HUDEP-2 (cell line): ENCODE results near the gene TLR1.
"Not testable (repeated sequence)": the region's sequence is repeated elsewhere in the genome, so short reads cannot be mapped to it uniquely, and the experiment has no call there.

Source experiments
- DNase-seq, 76 experiments: peaks; one replicate each; lab custom pipeline; 2025; ENCODE audit not compliant: unreplicated experiment in 76 of 76; lab: John Stamatoyannopoulos, UW

TLR1 gene

GRCh38 chr4:38804654-38805295, at the start of gene TLR1:
TSS of gene TLR1 (minus strand) at chr4:38804791. CDS start at chr4:38798831, 5,960 bp downstream.
- peak in 12 of 76 experiments; percentile 1 to 20 (median 6) for DNase-seq

GRCh38 chr4:38846015-38846414, 41.4 kb upstream of the TLR1 start:
- no peak for DNase-seq

- DNase-seq = no peak
Measured at GRCh38 chr4:38842994-38843393, 38.4 kb upstream of the TLR1 start.

GRCh38 chr4:38837849-38838248, 33.3 kb upstream of the TLR1 start:
- no peak for DNase-seq

GRCh38 chr4:38837334-38837733, 32.7 kb upstream of the TLR1 start:
- no peak for DNase-seq

- DNase-seq = no peak
Measured at GRCh38 chr4:38834570-38834969, 30.0 kb upstream of the TLR1 start.

- DNase-seq = peak in 2 of 76 experiments; percentile 2 to 6
Measured at GRCh38 chr4:38832624-38833528, 28.3 kb upstream of the TLR1 start.

- DNase-seq = no peak
Measured at GRCh38 chr4:38832206-38832605, 27.6 kb upstream of the TLR1 start.

GRCh38 chr4:38831653-38832052, 27.1 kb upstream of the TLR1 start:
- DNase-seq = no peak

GRCh38 chr4:38829237-38829636, 24.6 kb upstream of the TLR1 start:
- DNase-seq = no peak

GRCh38 chr4:38823766-38824165, 19.2 kb upstream of the TLR1 start:
- no peak for DNase-seq

- no peak for DNase-seq
Measured at GRCh38 chr4:38822748-38823303, 18.2 kb upstream of the TLR1 start.

GRCh38 chr4:38821739-38822138, 17.1 kb upstream of the TLR1 start:
- DNase-seq = no peak

GRCh38 chr4:38820329-38821061, 15.9 kb upstream of the TLR1 start:
- DNase-seq = no peak

GRCh38 chr4:38819569-38819968, 15.0 kb upstream of the TLR1 start:
- DNase-seq = no peak

- no peak for DNase-seq
Measured at GRCh38 chr4:38818441-38818976, 13.9 kb upstream of the TLR1 start.

GRCh38 chr4:38815885-38816782, 11.5 kb upstream of the TLR1 start:
- DNase-seq = no peak

- DNase-seq = no peak
Measured at GRCh38 chr4:38814386-38814785, 9.8 kb upstream of the TLR1 start.

- DNase-seq = no peak
Measured at GRCh38 chr4:38811297-38811696, 6.7 kb upstream of the TLR1 start.

GRCh38 chr4:38807462-38807861, 2.9 kb upstream of the TLR1 start:
- not testable (repeated sequence) for DNase-seq
